HepG2 (cell line): ENCODE results near the gene ADORA2B. TPM values are rescaled to one million over a fixed set of nuclear protein-coding genes. Genes with fewer than 3 reads are reported as not detected.

ENCODE experiments used
- AGO1 ChIP-seq: fragments of 200-400 bp; formaldehyde crosslinking; IDR thresholded peaks from 2 replicates; pipeline ENCODE4 v1.6.1; 2017; ENCODE audit warnings: mild to moderate bottlenecking, low read depth, low read length, moderate library complexity; ENCODE audit not compliant: poor library complexity, severe bottlenecking
- ASH2L ChIP-seq: fragments of 300-600, 200-600 bp; sonication (generic); IDR thresholded peaks from 2 replicates; pipeline ENCODE4 v1.7.0; 2017; ENCODE audit warnings: low read depth, mild to moderate bottlenecking, moderate library complexity, mixed read lengths, low read length; ENCODE audit not compliant: insufficient read length
- CCDC6 ChIP-seq: sonication (generic); formaldehyde crosslinking; IDR thresholded peaks from 2 replicates; pipeline ENCODE4 v1.8.1; 2022; ENCODE audit warnings: mild to moderate bottlenecking, missing genetic modification reagents, moderate library complexity
- CEBPB ChIP-seq: IDR thresholded peaks from 2 replicates; pipeline ENCODE4 v1.6.1; 2011; ENCODE audit warnings: low read depth, low read length, improper control_type of control experiment, borderline replicate concordance
- FOXA3 ChIP-seq: IDR thresholded peaks from 2 replicates; pipeline ENCODE4 v1.6.1; 2016; ENCODE audit warnings: missing genetic modification reagents, missing compliant biosample characterization
- IRF9 ChIP-seq: sonication (generic); formaldehyde crosslinking; IDR thresholded peaks from 2 replicates; pipeline ENCODE4 v1.8.0; 2022; ENCODE audit warnings: missing genetic modification reagents, mild to moderate bottlenecking, borderline replicate concordance
- ISL2 ChIP-seq: sonication (generic); formaldehyde crosslinking; IDR thresholded peaks from 2 replicates; pipeline ENCODE4 v1.5.0; 2020; ENCODE audit warnings: missing genetic modification reagents
- JDP2 ChIP-seq: sonication (generic); formaldehyde crosslinking; IDR thresholded peaks from 2 replicates; pipeline ENCODE4 v1.8.1; 2022; ENCODE audit warnings: missing genetic modification reagents, borderline replicate concordance
- KLF12 ChIP-seq: sonication (generic); formaldehyde crosslinking; IDR thresholded peaks from 2 replicates; pipeline ENCODE4 v1.4.0; 2020; ENCODE audit warnings: missing genetic modification reagents, borderline replicate concordance
- KMT2A ChIP-seq: sonication (generic); formaldehyde crosslinking; IDR thresholded peaks from 2 replicates; pipeline ENCODE4 v1.4.0; 2020; ENCODE audit warnings: missing genetic modification reagents
- NRL ChIP-seq: sonication (generic); formaldehyde crosslinking; IDR thresholded peaks from 2 replicates; pipeline ENCODE4 v1.5.0; 2020; ENCODE audit warnings: missing genetic modification reagents, mild to moderate bottlenecking, moderate library complexity, borderline replicate concordance
- YEATS4 ChIP-seq: sonication (generic); formaldehyde crosslinking; IDR thresholded peaks from 2 replicates; pipeline ENCODE4 v1.4.0; 2020; ENCODE audit warnings: missing genetic modification reagents, borderline replicate concordance
- ZNF367 ChIP-seq: sonication (generic); formaldehyde crosslinking; IDR thresholded peaks from 2 replicates; pipeline ENCODE4 v1.4.0; 2020; ENCODE audit warnings: missing genetic modification reagents, borderline replicate concordance
- ZNF431 ChIP-seq: sonication (generic); formaldehyde crosslinking; IDR thresholded peaks from 2 replicates; pipeline ENCODE4 v1.9.0; 2022; ENCODE audit warnings: missing genetic modification reagents, low read depth, mild to moderate bottlenecking, borderline replicate concordance
- ZNF747 ChIP-seq: sonication (generic); formaldehyde crosslinking; IDR thresholded peaks from 2 replicates; pipeline ENCODE4 v1.8.1; 2023; ENCODE audit warnings: missing genetic modification reagents, mild to moderate bottlenecking, borderline replicate concordance
- ZSCAN31 ChIP-seq: sonication (generic); formaldehyde crosslinking; IDR thresholded peaks from 2 replicates; pipeline ENCODE4 v1.5.0; 2020; ENCODE audit warnings: low read depth, mild to moderate bottlenecking, missing genetic modification reagents
- polyA plus RNA-seq, 8 experiments: library from polyadenylated mRNA; depleted of rRNA in 3 of 8; stranded (reverse) in 7 of 8; unstranded in 1 of 8; fragments of >200 nt; fragmentation: Illumina TruSeq in 4 of 8; extraction: Trizol in 4 of 8; gene quantifications; 2 replicates each; pipeline versions ENCODE4 v1.2.1 to v1.2.3, GENCODE V29; 2011 to 2016; ENCODE audit warnings: low read depth in 4 of 8, missing spikeins in 1 of 8, mixed read lengths in 1 of 8; ENCODE audit not compliant: insufficient read depth in 1 of 8
- total RNA-seq, 5 experiments: library from RNA; depleted of rRNA; stranded (reverse); fragments of >200 nt; fragmentation: Illumina TruSeq; extraction: Trizol; gene quantifications; 2 replicates each; pipeline ENCODE4 v1.2.3, GENCODE V29; 2016; ENCODE audit warnings: low read depth in 1 of 5
- TF ChIP-seq, protein P1 (sequence below): sonication (generic); formaldehyde crosslinking; IDR thresholded peaks from one replicate; pipeline ENCODE4 v1.5.1; 2020; ENCODE audit warnings: mild to moderate bottlenecking, missing genetic modification reagents; ENCODE audit errors: not compliant biosample characterization

The ADORA2B gene
- total and polyA plus RNA-seq, 2 of the 13 experiments (the other 11 are each of a cell fraction or from before 2014, with no cell fraction given), result 10.4 to 20.0 TPM

DNA sequence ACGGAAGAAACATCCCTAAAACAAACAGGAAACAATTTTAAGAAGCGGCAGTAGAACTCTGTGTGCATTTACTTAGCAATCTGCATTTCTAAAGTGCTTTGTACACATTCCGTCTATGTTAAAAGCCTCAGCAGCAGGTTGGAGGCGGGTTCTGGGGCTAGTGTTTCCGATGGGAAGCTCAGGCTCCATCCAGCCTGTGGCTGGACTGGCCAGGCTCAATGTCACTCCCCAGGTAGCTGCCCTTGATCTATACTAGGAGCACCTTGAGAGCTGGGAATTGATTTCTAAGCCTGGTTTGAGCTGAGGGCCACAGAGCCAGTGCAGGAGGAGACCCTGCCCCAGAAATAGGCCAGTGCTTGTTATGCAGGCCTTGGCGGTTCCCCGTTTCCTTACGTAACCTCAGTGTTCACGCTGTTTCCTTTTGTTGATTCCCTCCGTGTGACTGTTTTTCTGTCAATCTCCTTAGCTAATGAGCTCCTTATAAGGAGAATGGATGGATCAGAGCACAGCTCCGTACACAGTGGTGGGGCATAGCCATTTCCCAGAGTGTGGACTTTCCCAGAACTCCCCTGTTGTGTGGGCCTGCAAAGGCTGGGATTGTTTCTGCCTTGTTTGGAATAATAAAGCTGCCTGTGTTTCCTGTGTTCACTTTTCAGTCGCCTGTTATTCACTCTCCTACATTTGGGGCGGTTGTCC is 21.4 kb downstream of the ADORA2B start (continued):
- TF ChIP-seq, protein P1, sequence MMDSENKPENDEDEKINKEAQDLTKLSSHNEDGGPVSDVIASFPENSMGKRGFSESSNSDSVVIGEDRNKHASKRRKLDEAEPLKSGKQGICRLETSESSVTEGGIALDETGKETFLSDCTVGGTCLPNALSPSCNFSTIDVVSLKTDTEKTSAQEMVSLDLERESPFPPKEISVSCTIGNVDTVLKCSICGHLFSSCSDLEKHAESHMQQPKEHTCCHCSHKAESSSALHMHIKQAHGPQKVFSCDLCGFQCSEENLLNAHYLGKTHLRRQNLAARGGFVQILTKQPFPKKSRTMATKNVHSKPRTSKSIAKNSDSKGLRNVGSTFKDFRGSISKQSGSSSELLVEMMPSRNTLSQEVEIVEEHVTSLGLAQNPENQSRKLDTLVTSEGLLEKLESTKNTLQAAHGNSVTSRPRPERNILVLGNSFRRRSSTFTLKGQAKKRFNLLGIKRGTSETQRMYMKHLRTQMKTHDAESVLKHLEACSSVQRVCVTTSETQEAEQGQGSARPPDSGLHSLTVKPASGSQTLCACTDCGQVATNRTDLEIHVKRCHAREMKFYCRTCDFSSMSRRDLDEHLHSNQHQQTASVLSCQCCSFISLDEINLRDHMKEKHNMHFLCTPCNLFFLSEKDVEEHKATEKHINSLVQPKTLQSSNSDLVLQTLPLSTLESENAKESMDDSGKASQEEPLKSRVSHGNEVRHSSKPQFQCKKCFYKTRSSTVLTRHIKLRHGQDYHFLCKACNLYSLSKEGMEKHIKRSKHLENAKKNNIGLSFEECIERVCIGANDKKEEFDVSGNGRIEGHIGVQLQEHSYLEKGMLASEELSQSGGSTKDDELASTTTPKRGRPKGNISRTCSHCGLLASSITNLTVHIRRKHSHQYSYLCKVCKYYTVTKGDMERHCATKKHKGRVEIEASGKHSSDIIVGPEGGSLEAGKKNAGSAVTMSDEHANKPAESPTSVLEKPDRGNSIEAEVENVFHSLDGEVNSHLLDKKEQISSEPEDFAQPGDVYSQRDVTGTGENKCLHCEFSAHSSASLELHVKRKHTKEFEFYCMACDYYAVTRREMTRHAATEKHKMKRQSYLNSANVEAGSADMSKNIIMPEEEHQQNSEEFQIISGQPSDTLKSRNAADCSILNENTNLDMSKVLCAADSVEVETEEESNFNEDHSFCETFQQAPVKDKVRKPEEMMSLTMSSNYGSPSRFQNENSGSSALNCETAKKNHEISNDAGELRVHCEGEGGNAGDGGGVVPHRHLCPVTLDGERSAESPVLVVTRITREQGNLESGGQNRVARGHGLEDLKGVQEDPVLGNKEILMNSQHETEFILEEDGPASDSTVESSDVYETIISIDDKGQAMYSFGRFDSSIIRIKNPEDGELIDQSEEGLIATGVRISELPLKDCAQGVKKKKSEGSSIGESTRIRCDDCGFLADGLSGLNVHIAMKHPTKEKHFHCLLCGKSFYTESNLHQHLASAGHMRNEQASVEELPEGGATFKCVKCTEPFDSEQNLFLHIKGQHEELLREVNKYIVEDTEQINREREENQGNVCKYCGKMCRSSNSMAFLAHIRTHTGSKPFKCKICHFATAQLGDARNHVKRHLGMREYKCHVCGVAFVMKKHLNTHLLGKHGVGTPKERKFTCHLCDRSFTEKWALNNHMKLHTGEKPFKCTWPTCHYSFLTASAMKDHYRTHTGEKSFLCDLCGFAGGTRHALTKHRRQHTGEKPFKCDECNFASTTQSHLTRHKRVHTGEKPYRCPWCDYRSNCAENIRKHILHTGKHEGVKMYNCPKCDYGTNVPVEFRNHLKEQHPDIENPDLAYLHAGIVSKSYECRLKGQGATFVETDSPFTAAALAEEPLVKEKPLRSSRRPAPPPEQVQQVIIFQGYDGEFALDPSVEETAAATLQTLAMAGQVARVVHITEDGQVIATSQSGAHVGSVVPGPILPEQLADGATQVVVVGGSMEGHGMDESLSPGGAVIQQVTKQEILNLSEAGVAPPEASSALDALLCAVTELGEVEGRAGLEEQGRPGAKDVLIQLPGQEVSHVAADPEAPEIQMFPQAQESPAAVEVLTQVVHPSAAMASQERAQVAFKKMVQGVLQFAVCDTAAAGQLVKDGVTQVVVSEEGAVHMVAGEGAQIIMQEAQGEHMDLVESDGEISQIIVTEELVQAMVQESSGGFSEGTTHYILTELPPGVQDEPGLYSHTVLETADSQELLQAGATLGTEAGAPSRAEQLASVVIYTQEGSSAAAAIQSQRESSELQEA (CRISPR knock-in tag), result no peak
- TF ChIP-seq FOXA3 (peak; percentile 68), JDP2 (CRISPR knock-in tag) (no peak), ISL2 (CRISPR knock-in tag) (peak; percentile 64; the same call in 1 of the 2 replicates), AGO1 (no peak), KMT2A (CRISPR knock-in tag) (0 out of 2 replicates have a peak, but pooled peaks have one; percentile 24), IRF9 (CRISPR knock-in tag) (no peak), CEBPB (no peak), YEATS4 (CRISPR knock-in tag) (peak; percentile 37; the same call in 1 of the 2 replicates), ZNF367 (CRISPR knock-in tag) (no peak), KLF12 (CRISPR knock-in tag) (0 out of 2 replicates have a peak, but pooled peaks have one; percentile 7), ZNF747 (CRISPR knock-in tag) (no peak), CCDC6 (no peak), ASH2L (no peak), ZSCAN31 (CRISPR knock-in tag) (0 out of 2 replicates have a peak, but pooled peaks have one; percentile 12), NRL (CRISPR knock-in tag) (peak; percentile 53; the same call in 1 of the 2 replicates), ZNF431 (CRISPR knock-in tag) (peak; percentile 59; the same call in 1 of the 2 replicates)
